GM18505 (cell line): Measurements from ENCODE around the gene TNFAIP2.

ENCODE experiments used
- ATAC-seq: cut with Tn5 transposase; IDR thresholded peaks from one replicate; pipeline ENCODE4 v1.9.1; 2021; ENCODE audit not compliant: unreplicated experiment
- POLR2A ChIP-seq: IDR thresholded peaks from 4 replicates; pipeline ENCODE4 v1.6.1; 2011; ENCODE audit warnings: borderline replicate concordance; ENCODE audit not compliant: insufficient read depth, insufficient read length; ENCODE audit errors: extremely low read depth

TNFAIP2 gene

GRCh38 chr14:103122947-103123633 is at the start of gene TNFAIP2:
Gene TNFAIP2, plus strand, starts transcription at chr14:103123461. Its CDS starts 2,997 bp downstream, at chr14:103126458.
- ATAC-seq, result no peak
- peak; percentile 47 for TF ChIP-seq POLR2A

GRCh38 chr14:103073876-103074728 is 49.2 kb upstream of the TNFAIP2 start:
- no peak for TF ChIP-seq POLR2A
- no peak for ATAC-seq

- ATAC-seq, result no peak
- no peak for TF ChIP-seq POLR2A
Observed at GRCh38 chr14:103074729-103075367, 48.4 kb upstream of the TNFAIP2 start.

- ATAC-seq, result no peak
- TF ChIP-seq POLR2A, result no peak
Observed at GRCh38 chr14:103078420-103078749, 44.9 kb upstream of the TNFAIP2 start.

GRCh38 chr14:103078860-103079587 is 44.2 kb upstream of the TNFAIP2 start:
- no peak for TF ChIP-seq POLR2A
- no peak for ATAC-seq

- no peak for ATAC-seq
- TF ChIP-seq POLR2A, result no peak
Observed at GRCh38 chr14:103081951-103082350, 41.3 kb upstream of the TNFAIP2 start.

- ATAC-seq, result no peak
- no peak for TF ChIP-seq POLR2A
Observed at GRCh38 chr14:103084021-103084919, 39.0 kb upstream of the TNFAIP2 start, which contains the start of gene LBHD2. Gene LBHD2, plus strand, starts transcription at chr14:103084210. Its CDS starts 1,803 bp downstream, at chr14:103086013.

- TF ChIP-seq POLR2A, result no peak
Observed at GRCh38 chr14:103085106-103086091, 37.9 kb upstream of the TNFAIP2 start.

GRCh38 chr14:103086771-103087342 is 36.4 kb upstream of the TNFAIP2 start:
- no peak for TF ChIP-seq POLR2A
- ATAC-seq, result no peak

More at GRCh38 chr14:103085106-103086091, 37.9 kb upstream of the TNFAIP2 start:
- no peak for ATAC-seq

GRCh38 chr14:103087343-103087835 is 35.9 kb upstream of the TNFAIP2 start:
- no peak for ATAC-seq
- TF ChIP-seq POLR2A, result no peak

- no peak for TF ChIP-seq POLR2A
- ATAC-seq, result no peak
Observed at GRCh38 chr14:103088921-103089320, 34.3 kb upstream of the TNFAIP2 start.
